ENCODE results near the gene PRR7.
A peak's percentile ranks its signal among the peaks of the same experiment; 100 is the strongest.

Gene PRR7

GRCh38 chr5:177450667-177451424 lies 4.2 kb downstream of the PRR7 start:
- no peak for FAIRE-seq
- no peak for DNase-seq (ENCODE audit: low spot score)

- FAIRE-seq: no peak
- DNase-seq (ENCODE audit: low spot score): no peak
Observed at GRCh38 chr5:177452688-177453638, 6.3 kb downstream of the PRR7 start.

- FAIRE-seq: no peak
- DNase-seq (ENCODE audit: low spot score): no peak
Observed at GRCh38 chr5:177453852-177454396, 7.3 kb downstream of the PRR7 start.

GRCh38 chr5:177454397-177455035 lies 7.9 kb downstream of the PRR7 start:
- DNase-seq (ENCODE audit: low spot score) (peak; percentile 79), FAIRE-seq (no peak)

GRCh38 chr5:177455036-177455660 lies 8.5 kb downstream of the PRR7 start:
- DNase-seq (ENCODE audit: low spot score) (peak; percentile 64), FAIRE-seq (no peak)

- no peak for FAIRE-seq
- peak; percentile 70 for DNase-seq (ENCODE audit: low spot score)
Observed at GRCh38 chr5:177455661-177456590, 9.3 kb downstream of the PRR7 start.

- no peak for FAIRE-seq
Observed at GRCh38 chr5:177456591-177456964, 10.0 kb downstream of the PRR7 start.

GRCh38 chr5:177456976-177457851 lies 10.6 kb downstream of the PRR7 start:
- DNase-seq (ENCODE audit: low spot score) (peak; percentile 96), FAIRE-seq (peak; percentile 84)

More at GRCh38 chr5:177456591-177456964, 10.0 kb downstream of the PRR7 start:
- DNase-seq (ENCODE audit: low spot score): no peak

GRCh38 chr5:177457852-177458681 lies 11.5 kb downstream of the PRR7 start:
- DNase-seq (ENCODE audit: low spot score): no peak
- FAIRE-seq: no peak

GRCh38 chr5:177458912-177459350 lies 12.3 kb downstream of the PRR7 start:
- FAIRE-seq (no peak), DNase-seq (ENCODE audit: low spot score) (no peak)

- DNase-seq (ENCODE audit: low spot score) (no peak), FAIRE-seq (no peak)
Observed at GRCh38 chr5:177459357-177459756, 12.7 kb downstream of the PRR7 start.

- no peak for FAIRE-seq
- DNase-seq (ENCODE audit: low spot score): no peak
Observed at GRCh38 chr5:177459819-177460628, 13.4 kb downstream of the PRR7 start.

- FAIRE-seq: no peak
- no peak for DNase-seq (ENCODE audit: low spot score)
Observed at GRCh38 chr5:177462021-177462670, 15.5 kb downstream of the PRR7 start.

- FAIRE-seq: no peak
- DNase-seq (ENCODE audit: low spot score): no peak
Observed at GRCh38 chr5:177465044-177465443, 18.4 kb downstream of the PRR7 start.

GRCh38 chr5:177466861-177467260 lies 20.2 kb downstream of the PRR7 start:
- FAIRE-seq (no peak), DNase-seq (ENCODE audit: low spot score) (no peak)

- DNase-seq (ENCODE audit: low spot score) (no peak), FAIRE-seq (no peak)
Observed at GRCh38 chr5:177467436-177467835, 20.8 kb downstream of the PRR7 start.

GRCh38 chr5:177468329-177468684 lies 21.7 kb downstream of the PRR7 start:
- FAIRE-seq: no peak
- no peak for DNase-seq (ENCODE audit: low spot score)

All from RCC 7860 (cell line).